Stimulated activated CD4-positive, alpha-beta T cell treated with anti-CD3 and anti-CD28 coated beads, Interleukin-12 subunit alpha, Interleukin-12 subunit beta, amount 100 ng/mL, for 24 hours (primary cell): ENCODE data around the gene KAZN.
"Not testable (repeated sequence)": the region's sequence is repeated elsewhere in the genome, so short reads cannot be mapped to it uniquely, and the experiment has no call there.

ENCODE experiments used
- DNase-seq, 2 experiments: peaks; one replicate each; pipeline ENCODE4 v3.0.0-alpha.2; 2020; ENCODE audit warnings: low read depth in 2 of 2

The KAZN gene

DNA sequence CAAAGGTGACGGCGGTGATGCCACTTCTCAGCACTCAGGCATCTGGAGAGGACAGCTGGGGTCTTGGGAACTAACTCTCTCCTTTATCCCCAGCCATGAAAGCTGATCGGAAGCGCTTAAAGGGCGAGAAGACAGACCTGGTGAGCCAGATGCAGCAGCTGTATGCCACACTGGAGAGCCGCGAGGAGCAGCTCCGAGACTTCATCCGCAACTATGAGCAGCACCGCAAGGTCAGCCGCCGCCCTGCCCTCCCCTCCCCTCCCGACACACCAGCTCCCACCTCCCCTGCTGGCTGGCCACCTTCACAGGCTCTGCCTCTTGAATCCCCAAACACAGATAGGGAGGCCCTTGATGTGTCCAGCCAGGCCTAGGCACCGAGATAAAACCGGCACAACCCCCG is 436.2 kb downstream of the KAZN start:
- DNase-seq = no peak

DNA sequence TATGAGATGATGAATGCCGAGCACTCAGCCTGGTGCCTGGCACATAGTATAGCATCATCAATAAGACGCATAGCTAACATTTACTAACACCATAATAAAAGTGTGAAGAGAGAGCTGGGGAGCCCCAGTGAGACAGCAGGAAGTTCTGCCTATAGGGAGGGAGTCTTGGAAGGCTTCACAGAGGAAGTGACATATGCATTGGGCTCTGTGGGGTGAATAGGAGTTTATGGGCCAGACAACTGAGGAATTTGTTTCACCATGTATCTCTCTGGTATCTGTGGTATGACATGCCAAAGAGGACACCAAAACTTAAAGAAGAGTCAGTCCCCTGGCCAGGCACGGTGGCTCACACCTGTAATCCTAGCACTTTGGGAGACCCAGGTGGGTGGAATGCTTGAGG is 436.8 kb downstream of the KAZN start:
- no peak for DNase-seq

DNA sequence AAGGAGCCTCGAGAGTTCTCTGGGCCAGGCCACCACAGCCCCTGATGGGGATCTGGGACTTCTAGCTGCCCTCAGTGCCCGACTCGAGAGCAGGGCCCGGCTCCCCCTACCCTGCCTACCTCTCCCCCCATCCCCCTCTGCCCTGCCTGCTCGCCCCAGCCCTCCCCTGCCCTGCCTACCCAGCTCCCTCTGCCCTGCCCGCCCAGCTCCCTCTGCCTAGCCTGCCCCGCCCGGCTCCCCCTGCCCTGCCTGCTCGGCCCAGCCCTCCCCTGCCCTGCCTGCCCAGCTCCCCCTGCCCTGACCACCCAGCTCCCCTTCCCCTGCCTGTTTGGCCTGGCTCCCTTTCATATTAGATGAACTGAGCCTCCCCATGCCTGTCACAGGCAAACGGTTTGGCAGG is 437.6 kb downstream of the KAZN start:
- DNase-seq = no peak

DNA sequence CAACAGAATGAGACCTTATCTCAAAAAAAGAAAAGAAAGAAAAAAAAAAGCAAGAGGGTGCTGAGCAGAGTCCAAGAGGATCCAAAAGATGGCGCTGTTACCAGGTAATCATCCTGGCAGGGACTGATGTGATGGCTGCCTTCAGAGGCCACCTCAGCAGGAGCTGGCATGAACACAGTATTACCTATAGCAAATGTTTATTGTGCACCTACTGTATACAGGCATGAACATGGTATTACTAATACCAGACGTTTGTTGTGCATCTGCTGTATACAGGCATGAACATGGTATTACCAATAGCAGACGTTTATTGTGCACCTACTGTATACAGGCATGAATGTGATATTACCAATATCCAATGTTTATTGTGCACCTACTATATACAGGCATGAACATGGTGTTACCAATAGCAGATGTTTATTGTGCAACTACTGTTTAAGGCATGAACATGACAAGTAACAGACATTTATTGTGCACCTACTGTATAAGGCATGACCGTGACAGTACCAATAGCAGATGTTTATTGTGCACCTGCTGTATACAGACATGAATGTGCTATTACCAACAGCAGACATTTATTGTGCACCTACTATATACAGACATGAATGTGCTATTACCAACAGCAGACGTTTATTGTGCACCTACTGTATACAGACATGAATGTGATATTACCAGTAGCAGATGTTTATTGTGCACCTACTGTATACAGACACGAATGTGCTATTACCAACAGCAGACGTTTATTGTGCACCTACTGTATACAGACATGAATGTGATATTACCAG is 439.9 kb downstream of the KAZN start:
- DNase-seq = no peak

DNA sequence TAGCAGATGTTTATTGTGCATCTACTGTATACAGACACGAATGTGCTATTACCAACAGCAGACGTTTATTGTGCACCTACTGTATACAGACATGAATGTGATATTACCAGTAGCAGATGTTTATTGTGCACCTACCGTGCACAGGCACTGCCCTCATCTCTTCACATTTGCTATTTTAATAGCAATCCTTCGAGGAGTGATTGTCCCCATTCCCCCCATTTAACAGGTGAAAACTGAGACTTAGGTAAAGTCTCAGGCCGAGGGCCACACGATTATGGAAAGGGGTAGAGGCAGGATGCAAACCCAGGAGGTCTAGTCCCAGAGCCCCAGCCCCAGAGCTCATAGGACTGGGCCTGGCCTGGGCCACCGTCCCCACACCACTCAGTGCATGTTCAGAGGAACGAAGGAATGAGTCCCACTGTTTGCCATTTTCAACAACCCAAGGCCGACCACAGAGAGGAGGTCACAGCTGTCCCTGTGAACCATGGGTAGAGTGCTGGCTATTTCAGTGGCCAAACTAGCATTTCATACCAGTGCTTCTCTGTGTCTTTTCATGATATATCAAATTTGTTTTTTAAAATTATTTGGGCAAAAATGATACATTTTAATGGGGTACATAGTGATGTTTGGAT is 440.6 kb downstream of the KAZN start:
- no peak for DNase-seq

DNA sequence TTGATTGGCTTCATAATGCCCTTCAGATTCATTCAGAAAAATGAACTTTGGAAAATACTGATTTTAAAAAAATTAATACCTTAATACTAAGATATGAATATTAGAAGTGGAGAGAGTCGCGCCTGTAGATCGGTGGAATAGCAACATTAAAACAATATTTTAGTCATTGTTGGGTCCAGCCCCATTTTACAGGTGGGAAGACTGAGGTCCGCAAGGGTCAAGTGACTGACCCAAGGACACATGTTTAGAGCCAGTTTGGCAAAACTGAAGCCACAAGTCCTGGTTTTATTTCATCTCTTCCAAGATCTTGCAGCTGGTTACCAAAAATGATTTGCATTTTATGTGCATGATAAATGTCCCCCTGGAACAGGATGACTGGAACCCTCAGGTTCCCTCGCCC is 441.4 kb downstream of the KAZN start:
- DNase-seq = no peak

DNA sequence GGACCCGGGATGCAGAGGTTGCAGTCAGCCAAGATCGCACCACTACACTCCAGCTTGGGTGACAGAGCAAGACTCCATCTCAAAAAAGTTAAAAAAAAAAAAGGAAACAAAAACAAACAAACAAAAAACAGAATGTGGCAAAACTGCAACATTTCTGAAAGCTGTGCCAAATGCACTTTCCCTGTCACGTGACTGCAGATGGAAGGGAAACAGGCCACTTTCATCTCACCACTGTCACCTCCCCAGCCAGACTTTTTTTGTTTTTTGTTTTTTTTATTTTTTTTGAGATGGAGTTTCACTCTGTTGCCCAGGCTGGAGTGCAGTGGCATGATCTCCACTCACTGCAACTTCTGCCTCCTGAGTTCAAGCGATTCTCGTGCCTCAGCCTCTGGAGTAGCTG is 442.2 kb downstream of the KAZN start:
- not testable (repeated sequence) for DNase-seq

DNA sequence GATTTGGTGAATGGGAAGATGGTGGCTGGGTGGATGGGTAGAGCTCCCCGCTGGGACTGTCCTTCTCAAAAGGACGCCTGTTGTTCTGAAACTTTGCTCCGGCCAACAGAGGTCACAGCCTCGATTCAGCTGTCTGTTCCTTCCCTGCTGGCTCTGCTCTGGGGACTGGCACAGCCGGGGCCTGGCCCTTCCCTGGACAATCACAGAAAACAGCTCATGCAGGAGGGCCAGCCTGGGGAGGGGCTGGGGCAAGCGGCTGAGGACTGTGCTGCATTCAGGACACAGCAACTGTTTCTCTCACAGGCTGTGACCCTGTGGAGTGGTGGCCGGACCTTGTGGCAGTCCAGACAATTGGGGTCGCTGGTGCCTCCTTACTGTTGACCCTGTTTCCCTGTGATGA is 444.4 kb downstream of the KAZN start:
- DNase-seq = no peak

DNA sequence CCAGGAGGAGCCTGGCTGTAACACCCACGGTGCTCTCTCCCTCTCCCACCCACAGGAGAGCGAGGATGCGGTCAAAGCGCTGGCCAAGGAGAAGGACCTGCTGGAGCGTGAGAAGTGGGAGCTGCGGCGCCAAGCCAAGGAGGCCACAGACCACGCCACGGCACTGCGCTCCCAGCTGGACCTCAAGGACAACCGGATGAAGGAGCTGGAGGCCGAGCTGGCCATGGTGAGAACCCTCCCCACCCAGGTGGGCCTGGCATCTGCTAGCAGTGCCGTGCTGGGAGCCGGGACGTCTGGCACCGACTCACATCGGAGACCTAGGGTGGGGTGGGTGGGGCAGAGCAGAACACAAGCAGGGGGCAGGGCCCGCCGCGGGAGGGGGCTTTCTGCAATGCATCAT is 445.4 kb downstream of the KAZN start:
- no peak for DNase-seq

DNA sequence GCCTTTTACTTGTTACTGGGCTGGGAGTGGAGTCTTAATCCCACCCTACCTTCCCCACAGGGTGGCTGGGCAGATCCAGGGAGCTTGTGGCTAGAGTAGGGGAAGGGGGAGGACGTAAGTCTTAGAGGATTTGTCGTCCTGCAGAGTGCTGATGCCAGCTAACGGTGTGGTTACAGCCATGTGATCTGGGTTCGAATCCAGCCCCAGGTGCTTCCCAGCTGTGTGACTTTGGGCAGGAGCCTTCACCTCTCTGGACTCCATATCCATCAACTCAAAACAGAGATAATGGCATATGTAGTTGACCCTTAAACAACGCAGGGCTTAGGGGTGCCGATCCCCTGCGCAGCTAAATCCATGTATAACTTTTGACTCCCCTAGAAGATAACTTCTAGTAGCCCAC is 446.6 kb downstream of the KAZN start:
- DNase-seq = no peak

DNA sequence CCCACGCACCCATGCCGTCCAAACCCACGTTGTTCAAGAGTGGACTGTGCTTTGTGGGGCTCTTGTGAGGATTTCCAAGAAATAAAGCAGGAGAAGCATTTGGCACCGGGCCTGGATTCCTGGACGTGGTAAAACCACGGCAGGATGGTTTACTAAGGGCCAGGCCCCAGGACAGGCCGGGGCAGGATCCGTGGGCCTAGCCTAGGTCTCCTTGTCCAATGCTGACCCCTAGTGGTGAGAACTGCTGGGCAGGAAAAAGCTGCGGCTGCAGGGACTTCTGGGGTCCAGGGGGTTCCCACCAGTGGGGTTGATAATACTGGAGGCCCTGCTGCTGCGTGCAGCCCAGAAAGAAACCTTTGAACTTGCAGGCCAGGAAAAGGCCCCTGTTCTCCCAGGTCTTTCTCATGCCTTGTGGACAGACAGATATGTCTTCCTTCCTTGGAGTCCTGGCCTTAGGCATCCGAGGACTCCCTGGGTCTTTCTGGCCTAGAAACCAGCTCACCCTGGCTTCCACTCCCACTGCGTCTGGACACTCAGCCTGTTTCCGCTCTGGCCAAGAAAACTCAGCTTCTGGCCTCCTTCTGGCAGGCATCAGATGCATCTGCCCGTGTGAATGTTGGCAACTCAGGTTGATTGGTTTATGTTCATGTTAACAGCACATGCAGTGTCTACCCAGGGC is 448.1 kb downstream of the KAZN start:
- DNase-seq = peak; percentile 12 to 54

DNA sequence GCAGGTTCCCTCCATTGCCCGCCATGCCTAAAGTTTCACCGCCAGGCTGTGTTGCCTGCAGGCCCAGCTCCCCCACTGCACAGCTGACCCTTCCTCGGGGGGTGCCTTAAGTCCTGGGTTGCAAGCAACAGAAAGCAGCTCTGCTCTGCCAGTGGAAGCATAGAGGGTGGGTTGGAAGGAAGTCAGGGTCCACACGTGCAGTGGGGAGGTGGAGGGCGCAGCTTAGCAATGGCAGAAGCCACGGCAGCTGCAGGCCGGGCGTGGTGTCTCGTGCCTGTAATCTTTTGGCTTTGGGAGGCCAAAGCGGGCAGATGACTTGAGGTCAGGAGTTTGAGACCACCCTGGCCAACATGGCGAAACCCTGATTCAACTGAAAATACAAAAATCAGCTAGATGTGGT is 448.8 kb downstream of the KAZN start:
- DNase-seq = no peak

DNA sequence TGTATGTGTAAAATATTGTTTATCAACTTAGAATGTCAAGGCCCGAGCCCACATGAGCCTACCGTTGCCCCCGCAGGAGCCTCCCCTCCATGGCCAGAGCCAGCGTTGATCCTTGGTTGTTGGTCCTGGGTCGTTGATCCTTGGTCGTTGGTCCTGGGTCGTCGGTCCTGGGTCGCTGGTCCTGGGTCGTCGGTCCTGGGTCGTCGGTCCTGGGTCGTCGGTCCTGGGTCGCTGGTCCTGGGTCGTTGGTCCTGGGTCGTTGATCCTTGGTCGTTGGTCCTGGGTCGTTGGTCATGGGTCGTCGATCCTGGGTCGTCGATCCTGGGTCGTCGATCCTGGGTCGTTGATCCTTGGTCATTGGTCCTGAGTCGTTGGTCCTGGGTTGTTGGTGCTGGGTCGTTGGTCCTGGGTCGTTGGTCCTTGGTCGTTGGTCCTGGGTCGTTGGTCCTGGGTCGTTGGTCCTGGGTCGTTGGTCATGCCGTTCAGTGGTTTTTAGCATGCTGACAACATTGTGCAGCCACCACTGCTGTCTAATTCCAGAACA is 450.0 kb downstream of the KAZN start:
- DNase-seq = no peak

DNA sequence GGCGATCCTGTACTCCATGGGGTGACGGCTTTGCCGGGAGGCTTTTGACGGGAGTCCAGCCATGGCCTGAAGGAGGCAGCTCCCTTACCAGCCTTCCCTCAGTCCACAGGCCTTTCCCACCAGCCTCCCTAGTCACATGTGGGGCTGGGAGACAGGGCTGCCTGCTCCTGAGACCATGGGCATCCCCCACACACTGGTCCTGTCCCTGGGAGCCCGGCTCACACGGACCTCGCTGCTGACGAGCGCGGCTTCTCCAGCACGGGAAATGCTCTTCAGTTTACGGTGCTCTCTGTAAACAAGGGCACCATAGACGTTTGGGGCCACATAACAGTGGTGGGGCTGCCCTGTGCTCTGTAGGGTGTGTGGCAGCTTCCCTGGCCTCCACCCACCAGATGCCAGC is 450.6 kb downstream of the KAZN start:
- no peak for DNase-seq

DNA sequence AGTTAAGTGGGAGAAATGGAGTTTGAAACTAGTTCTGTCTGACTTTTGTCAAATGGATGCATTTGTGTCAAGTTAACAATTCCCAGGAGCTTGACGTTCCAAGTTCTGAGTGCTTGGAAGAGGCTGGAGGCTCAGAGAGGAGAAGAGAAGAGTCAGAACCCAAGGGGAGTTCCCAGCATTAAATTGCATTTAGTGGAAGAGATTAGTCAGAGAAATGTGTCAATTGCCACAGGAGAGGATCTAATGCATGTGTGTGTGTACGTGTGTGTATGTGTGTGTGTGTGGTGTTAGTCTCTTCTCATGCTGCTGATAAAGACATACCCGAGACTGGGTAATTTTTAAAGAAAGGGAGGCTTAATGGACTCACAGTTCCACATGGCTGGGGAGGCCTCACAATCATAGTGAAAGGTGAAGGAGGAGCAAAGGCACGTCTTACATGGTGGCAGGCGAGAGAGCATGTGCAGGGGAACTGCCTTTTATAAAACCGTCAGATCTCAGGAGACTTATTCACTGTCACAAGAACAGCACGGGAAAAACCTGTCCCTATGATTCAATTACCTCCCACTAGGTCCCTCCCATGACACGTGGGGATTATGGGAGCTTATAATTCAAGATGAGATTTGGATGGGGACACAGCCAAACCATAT is 453.5 kb downstream of the KAZN start:
- no peak for DNase-seq

DNA sequence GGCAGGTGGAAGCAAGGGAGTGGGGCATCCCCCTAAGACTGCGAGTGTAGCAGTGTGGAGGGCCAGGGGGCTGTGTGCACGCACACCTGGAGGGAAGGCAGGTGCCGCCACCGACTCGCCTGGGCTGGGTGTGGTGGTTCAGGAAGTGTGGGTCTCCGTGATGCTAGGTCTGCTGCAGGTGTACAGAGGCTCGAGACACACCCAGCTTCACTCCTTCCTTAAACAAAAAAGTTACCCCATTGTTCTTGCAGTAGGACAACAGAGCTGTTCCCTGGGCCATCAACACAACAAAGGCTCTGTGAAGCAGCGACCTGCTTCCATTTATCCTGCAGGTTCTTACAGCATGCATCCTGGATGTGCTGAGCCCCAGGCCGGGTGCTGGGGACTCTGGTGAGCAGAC is 454.7 kb downstream of the KAZN start:
- DNase-seq = no peak

DNA sequence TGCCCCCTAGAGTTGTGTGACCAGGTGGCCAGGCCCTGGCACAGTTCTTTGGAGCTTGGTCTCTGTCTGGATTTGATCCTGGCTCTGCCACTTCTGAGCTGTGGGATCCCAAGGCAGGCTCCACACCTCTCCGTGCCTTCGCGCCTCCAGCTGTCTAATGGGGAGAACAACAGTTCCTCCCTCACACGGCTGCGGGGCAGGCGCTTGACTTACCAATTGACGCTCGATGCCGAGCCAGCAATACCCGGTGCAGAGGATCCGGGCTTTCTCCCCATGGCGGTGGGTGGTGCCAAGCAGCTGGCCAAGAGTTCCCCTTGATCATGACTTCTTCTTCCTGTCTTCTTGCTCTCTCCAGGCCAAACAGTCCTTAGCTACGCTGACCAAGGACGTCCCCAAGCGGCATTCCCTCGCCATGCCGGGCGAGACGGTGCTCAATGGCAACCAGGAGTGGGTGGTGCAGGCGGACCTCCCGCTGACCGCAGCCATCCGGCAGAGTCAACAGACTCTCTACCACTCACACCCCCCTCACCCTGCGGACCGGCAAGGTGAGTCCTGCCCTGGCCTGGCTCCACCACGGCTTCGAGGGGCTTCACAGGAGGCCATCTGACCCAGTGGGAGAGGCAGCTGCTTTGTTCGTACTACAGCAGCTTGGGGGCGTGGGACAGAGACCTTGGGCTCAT is 457.4 kb downstream of the KAZN start:
- DNase-seq = no peak

DNA sequence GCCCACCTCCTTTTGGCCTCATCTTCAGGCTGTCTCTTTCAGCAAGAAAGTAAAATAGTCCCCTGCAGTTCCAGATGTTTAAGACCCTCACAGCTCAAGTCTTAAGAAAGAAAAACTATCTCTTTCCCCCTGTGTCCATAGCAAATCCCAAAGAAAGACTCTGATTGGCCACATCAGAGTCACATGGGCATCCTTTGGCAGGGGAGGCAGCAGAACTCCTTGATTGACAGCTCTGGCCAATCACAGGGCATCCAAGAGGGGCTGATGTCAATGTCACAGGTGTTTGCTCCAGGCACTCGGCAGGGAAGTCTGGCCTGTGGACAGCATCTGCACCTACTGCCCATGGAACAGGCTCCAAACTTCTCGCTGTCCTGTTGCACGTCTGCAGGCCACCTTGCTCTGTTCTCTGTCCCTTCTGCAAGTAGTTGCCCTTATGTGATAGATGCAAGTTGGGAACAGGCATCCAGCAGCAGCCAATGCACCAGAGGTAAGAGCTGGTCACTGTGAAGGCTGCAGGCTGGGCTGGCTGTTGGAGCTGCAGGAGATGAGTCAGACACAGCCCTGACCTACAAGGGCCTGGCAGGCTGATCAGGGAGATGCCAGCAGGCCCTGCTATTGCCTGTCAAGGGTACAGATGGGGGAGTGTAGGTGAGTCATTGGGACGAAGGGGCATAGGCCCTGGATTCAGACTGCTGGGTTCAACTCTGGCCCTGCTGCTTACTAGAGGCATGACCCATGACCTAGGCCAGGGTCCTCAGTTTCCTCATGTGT is 458.2 kb downstream of the KAZN start:
- no peak for DNase-seq

DNA sequence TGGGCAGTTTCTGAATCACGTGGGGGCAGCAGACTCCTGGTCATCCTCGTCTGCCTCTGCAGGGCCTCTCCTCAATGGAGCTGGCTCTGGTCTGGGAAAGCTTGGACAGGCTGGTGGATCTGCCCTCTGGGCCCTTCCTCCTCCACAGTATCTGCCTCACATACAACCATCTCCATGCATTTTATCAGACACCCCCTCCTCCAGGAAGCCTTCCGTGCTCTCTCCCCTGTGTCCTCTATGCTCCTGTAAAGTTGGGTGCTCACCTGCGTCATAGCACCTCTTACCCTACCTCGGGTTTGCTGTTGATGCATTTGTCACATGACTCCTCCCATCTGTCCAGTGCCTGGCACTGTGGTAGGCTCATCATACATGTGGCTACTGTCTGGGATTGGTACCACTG is 459.3 kb downstream of the KAZN start:
- no peak for DNase-seq

DNA sequence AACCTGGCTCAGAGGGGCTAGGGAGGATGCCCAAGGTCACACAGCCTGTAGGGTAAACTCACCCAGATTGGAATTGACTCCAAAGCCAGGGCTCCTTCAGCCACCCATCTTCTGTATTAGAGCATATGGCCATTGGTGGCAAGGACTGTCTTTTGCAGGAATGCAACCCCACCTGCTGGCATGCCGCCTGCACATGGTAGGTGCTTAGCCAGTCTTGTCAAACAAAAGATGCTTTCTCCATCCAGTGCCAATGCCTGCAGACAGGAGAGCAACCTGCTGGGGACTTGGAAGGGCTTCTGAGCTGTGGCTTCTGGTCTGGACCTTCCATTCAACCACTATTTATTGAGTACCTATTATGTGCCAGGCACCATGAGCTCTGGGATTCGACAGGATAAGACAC is 459.8 kb downstream of the KAZN start:
- DNase-seq = no peak

DNA sequence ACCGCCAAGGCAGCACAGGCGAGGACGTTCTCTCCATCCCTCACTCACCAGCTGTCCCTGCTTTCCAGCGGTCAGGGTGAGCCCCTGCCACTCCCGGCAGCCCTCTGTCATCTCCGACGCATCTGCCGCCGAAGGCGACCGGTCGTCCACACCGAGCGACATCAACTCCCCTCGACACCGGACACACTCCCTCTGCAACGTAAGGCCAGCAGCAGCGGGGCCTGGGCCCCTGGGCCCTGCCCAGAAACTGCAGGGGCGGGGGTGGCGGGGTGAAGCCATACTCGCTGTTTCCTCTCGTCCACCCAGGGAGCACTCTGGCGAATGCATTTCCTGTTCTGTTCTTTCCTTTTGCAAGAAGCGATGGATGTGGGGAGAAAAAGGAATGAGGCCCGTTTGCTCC is 461.6 kb downstream of the KAZN start:
- no peak for DNase-seq
